CD4-positive, alpha-beta memory T cell (primary cell): ENCODE data around the gene KRT12. TPM values are rescaled to one million over a fixed set of nuclear protein-coding genes. Genes with fewer than 3 reads are reported as not detected.

ENCODE experiments used
- CTCF ChIA-PET: fragments of 350-600 bp; sonication (Branson Sonifier 250); formaldehyde crosslinking; loops from one replicate; lab custom pipeline; 2021; ENCODE audit warnings: inconsistent platforms; ENCODE audit not compliant: partially characterized antibody; lab: Charles Lee
- POLR2A ChIA-PET: fragments of 350-600 bp; sonication (Branson Sonifier 250); formaldehyde crosslinking; loops from one replicate; lab custom pipeline; 2021; ENCODE audit not compliant: partially characterized antibody; lab: Charles Lee
- DNase-seq, 5 donors: peaks; one replicate each; pipeline versions ENCODE4 v3.0.0 to v3.0.0-alpha.2; 2020 to 2022; ENCODE audit warnings: mixed read lengths in 1 of 5
- H3K27ac ChIP-seq: one replicate; pipeline ENCODE4 v1.7.0; 2013; ENCODE audit warnings: low read depth, low read length
- H3K27me3 ChIP-seq: 2 replicates; pipeline ENCODE4 v1.7.0; 2013; ENCODE audit warnings: mild to moderate bottlenecking, low read length, moderate library complexity; ENCODE audit not compliant: insufficient read depth
- H3K36me3 ChIP-seq: 2 replicates; pipeline ENCODE4 v1.7.0; 2013; ENCODE audit warnings: mild to moderate bottlenecking, low read length, moderate library complexity; ENCODE audit not compliant: insufficient read depth
- H3K4me1 ChIP-seq: 2 replicates; pipeline ENCODE4 v1.7.0; 2013; ENCODE audit warnings: mild to moderate bottlenecking, low read length, moderate library complexity; ENCODE audit not compliant: insufficient read depth
- H3K4me3 ChIP-seq, 2 donors: one replicate each; pipeline ENCODE4 v1.7.0; 2013; ENCODE audit warnings: low read length in 2 of 2, mild to moderate bottlenecking in 1 of 2
- H3K9me3 ChIP-seq, 2 donors: one replicate each; pipeline ENCODE4 v1.7.0; 2013; ENCODE audit warnings: low read length in 2 of 2, control low read depth in 1 of 2; ENCODE audit not compliant: control insufficient read depth in 1 of 2
- H3K27ac Mint-ChIP-seq, 7 donors: one replicate each; pipeline ENCODE4 v1.8.0; 2020 to 2021; ENCODE audit warnings: mixed read lengths in 7 of 7, mild to moderate bottlenecking in 6 of 7, inconsistent platforms in 3 of 7, moderate library complexity in 3 of 7
- H3K27me3 Mint-ChIP-seq, 2 donors: one replicate each; pipeline ENCODE4 v1.8.0; 2020 to 2021; ENCODE audit warnings: mixed read lengths in 2 of 2
- H3K36me3 Mint-ChIP-seq, 2 donors: one replicate each; pipeline ENCODE4 v1.8.0; 2020 to 2021; ENCODE audit warnings: mixed read lengths in 2 of 2, inconsistent platforms in 1 of 2, mild to moderate bottlenecking in 1 of 2
- H3K4me1 Mint-ChIP-seq, 4 donors: one replicate each; pipeline ENCODE4 v1.8.0; 2020 to 2021; ENCODE audit warnings: mixed read lengths in 4 of 4, mild to moderate bottlenecking in 1 of 4
- H3K4me3 Mint-ChIP-seq, 8 donors: one replicate each; pipeline ENCODE4 v1.8.0; 2020 to 2021; ENCODE audit warnings: mixed read lengths in 8 of 8, mild to moderate bottlenecking in 7 of 8, moderate library complexity in 6 of 8, inconsistent platforms in 3 of 8
- H3K9me3 Mint-ChIP-seq, 8 donors: one replicate each; pipeline ENCODE4 v1.8.0; 2020 to 2021; ENCODE audit warnings: mixed read lengths in 8 of 8, mild to moderate bottlenecking in 5 of 8, inconsistent platforms in 3 of 8, moderate library complexity in 1 of 8
- intact Hi-C: fragments of 100-400 bp; cut with micrococcal nuclease; formaldehyde crosslinking; loops from one replicate; pipeline ENCODE4 v1.15.1; 2023
- polyA plus RNA-seq, 2 donors: library from polyadenylated mRNA; unstranded; fragments of 300-500 nt; fragmentation: Illumina TruSeq; gene quantifications; one replicate each; pipeline ENCODE4 v1.2.3, GENCODE V29; 2021
- total RNA-seq, 2 experiments: library from RNA; stranded (reverse); gene quantifications; one replicate each; pipeline ENCODE4 v1.2.3, GENCODE V29; 2021

Gene KRT12
- total and polyA plus RNA-seq, 4 experiments from 2014 or later, result not detected

- H3K4me3 Mint-ChIP-seq, result peak within 1 kb of the TSS in 1 of 8 donors; percentile 15
- ChIA-PET POLR2A (no interaction called here), CTCF (interaction anchor here (1.3 to 1.6 kb wide), 2 partner anchors 19 to 841 kb away, joined by 4 to 6 read pairs; no protein-coding TSS in a partner anchor)
- no peak within 1 kb of the TSS for H3K27ac ChIP-seq
- peaks cover 15 to 40% of the 10 kb centered on the region in 2 donors for H3K36me3 Mint-ChIP-seq
- H3K4me3 ChIP-seq, result no peak within 1 kb of the TSS
- H3K4me1 ChIP-seq, result peaks cover 22% of the 10 kb centered on the region
- H3K9me3 ChIP-seq, result no peaks in the 10 kb centered on the region
- H3K27me3 ChIP-seq, result no peaks in the 10 kb centered on the region
- H3K9me3 Mint-ChIP-seq, result no peaks in the 10 kb centered on the region
- no peak for DNase-seq
- peaks cover 5 to 25% (median 15%) of the 10 kb centered on the region in 4 donors for H3K4me1 Mint-ChIP-seq
- H3K27ac Mint-ChIP-seq, result peak within 1 kb of the TSS in 1 of 7 donors; percentile 75
- intact Hi-C loops, result no loop called here
- peaks cover 3% of the 10 kb centered on the region for H3K36me3 ChIP-seq
- H3K27me3 Mint-ChIP-seq, result peaks cover 8 to 11% of the 10 kb centered on the region in 2 donors
These were observed 44.8 kb downstream of the KRT12 start, which contains the start of gene KRT10 for GRCh38 chr17:40822132-40822812. TSS of gene KRT10 (minus strand) at chr17:40822614. CDS start at chr17:40822585, 29 bp downstream.

DNA sequence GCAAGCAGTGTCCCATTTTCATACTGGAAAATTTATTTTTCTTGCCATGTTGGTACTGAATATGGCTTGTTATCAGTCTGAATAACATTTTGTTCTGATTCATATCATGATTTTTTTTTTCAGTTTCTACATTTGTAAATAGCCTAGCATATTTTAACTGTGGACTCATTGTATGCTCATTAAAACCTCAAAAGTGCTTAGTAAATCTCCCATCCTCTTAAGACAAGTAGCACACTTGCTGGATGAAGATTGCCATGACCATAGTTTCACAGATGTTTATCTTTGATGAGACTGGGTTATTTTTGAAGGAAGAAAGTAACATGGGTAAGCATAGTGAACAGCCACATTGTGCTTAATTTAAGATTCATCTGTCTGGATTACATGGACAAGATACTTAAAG lies 45.5 kb downstream of the KRT12 start:
- Histone ChIP-seq H3K36me3 (peaks cover 8% of the 10 kb centered on the region), H3K27ac (no peak overlapping the region), H3K27me3 (no peaks in the 10 kb centered on the region), H3K4me1 (peaks cover 22% of the 10 kb centered on the region), H3K4me3 (no peak overlapping the region), H3K9me3 (no peaks in the 10 kb centered on the region)
- Mint-ChIP-seq H3K4me3 (no peak overlapping the region), H3K27ac (no peak overlapping the region), H3K27me3 (peaks cover 7 to 10% of the 10 kb centered on the region in 2 donors), H3K4me1 (peaks cover 5 to 31% (median 15%) of the 10 kb centered on the region in 4 donors), H3K36me3 (peaks cover 20 to 45% of the 10 kb centered on the region in 2 donors), H3K9me3 (peaks cover 0 to 2% (median 0%) of the 10 kb centered on the region in 8 donors)
- intact Hi-C loops, result no loop called here
- ChIA-PET POLR2A (no interaction called here), CTCF (interaction anchor here (1.3 to 1.6 kb wide), 2 partner anchors 18 to 842 kb away, joined by 4 to 6 read pairs; no protein-coding TSS in a partner anchor)
- DNase-seq, result no peak

DNA sequence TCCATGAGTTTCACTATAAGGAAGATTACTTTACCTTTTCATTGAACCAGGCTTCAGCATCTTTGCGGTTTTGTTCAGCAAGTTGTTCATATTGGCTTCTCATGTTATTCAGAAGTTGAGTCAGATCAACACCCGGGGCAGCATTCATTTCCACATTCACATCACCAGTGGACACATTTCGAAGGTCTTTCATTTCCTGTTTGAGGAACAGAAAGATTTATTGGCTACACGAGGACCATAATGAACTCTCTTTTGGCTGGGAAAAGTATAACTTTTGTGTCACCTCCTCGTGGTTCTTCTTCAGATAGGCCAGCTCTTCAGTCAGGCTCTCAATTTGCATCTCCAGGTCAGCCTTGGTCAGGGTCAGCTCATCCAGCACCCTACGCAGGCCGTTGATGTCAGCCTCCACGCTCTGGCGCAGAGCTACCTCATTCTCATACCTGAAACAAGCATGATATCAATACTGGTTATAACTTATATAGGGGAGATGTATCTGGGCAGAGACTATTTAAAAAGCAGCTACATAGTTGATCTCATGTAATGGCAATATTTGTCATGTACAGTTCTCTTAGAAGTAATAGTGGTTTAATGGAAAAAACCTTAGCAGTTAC lies 46.7 kb downstream of the KRT12 start:
- peaks cover 0 to 3% (median 0%) of the 10 kb centered on the region in 8 donors for H3K9me3 Mint-ChIP-seq
- peaks cover 20 to 41% of the 10 kb centered on the region in 2 donors for H3K36me3 Mint-ChIP-seq
- H3K27ac ChIP-seq, result no peak overlapping the region
- no peaks in the 10 kb centered on the region for H3K27me3 ChIP-seq
- H3K4me3 Mint-ChIP-seq, result peak overlapping the region in 7 of 8 donors; percentile 8 to 84 (median 56)
- ChIA-PET CTCF (interaction anchor here (0.9 to 1.2 kb wide), 2 partner anchors 828 to 845 kb away, joined by 5 read pairs; no protein-coding TSS in a partner anchor), POLR2A (interaction anchor here (1.6 to 2.8 kb wide), 2 partner anchors 858 to 869 kb away, joined by 4 to 44 read pairs; partner anchors contain the start of gene EIF1)
- H3K27ac Mint-ChIP-seq, result peak overlapping the region in 3 of 7 donors; percentile 30 to 86 (median 72)
- no peak overlapping the region for H3K4me3 ChIP-seq
- H3K4me1 ChIP-seq, result peaks cover 22% of the 10 kb centered on the region
- DNase-seq, result no peak
- no peaks in the 10 kb centered on the region for H3K9me3 ChIP-seq
- H3K4me1 Mint-ChIP-seq, result peaks cover 5 to 31% (median 15%) of the 10 kb centered on the region in 4 donors
- intact Hi-C loops, result no loop called here
- peaks cover 2% of the 10 kb centered on the region in 2 donors for H3K27me3 Mint-ChIP-seq
- peaks cover 8% of the 10 kb centered on the region for H3K36me3 ChIP-seq

GRCh38 chr17:40819528-40820125 lies 47.4 kb downstream of the KRT12 start:
- H3K36me3 Mint-ChIP-seq, result peaks cover 20 to 37% of the 10 kb centered on the region in 2 donors
- intact Hi-C loops, result loop anchor here (5.0 kb wide), 1 partner anchor 1198 kb away; the partner anchor contains the start of gene DNAJC7
- H3K27ac Mint-ChIP-seq, result peak overlapping the region; percentile 66 to 86 (median 79)
- H3K9me3 ChIP-seq, result no peaks in the 10 kb centered on the region
- H3K9me3 Mint-ChIP-seq, result peaks cover 0 to 3% (median 0%) of the 10 kb centered on the region in 8 donors
- H3K27me3 ChIP-seq, result no peaks in the 10 kb centered on the region
- no peak for DNase-seq
- ChIA-PET POLR2A (interaction anchor here (0.8 to 2.8 kb wide), 9 partner anchors 37 to 1620 kb away, joined by 3 to 44 read pairs (median 4); partner anchors contain the start of genes EIF1, PSMD3 and RPL19), CTCF (interaction anchor here (0.8 to 1.5 kb wide), 5 partner anchors 37 to 870 kb away, joined by 3 to 7 read pairs (median 5); partner anchors contain the start of gene EIF1)
- H3K27ac ChIP-seq, result peak overlapping the region; percentile 62
- H3K4me1 Mint-ChIP-seq, result peaks cover 5 to 31% (median 15%) of the 10 kb centered on the region in 4 donors
- H3K27me3 Mint-ChIP-seq, result peaks cover 2 to 5% of the 10 kb centered on the region in 2 donors
- H3K4me3 ChIP-seq, result peak overlapping the region; percentile 65 to 83
- H3K4me1 ChIP-seq, result peaks cover 22% of the 10 kb centered on the region
- peaks cover 8% of the 10 kb centered on the region for H3K36me3 ChIP-seq
- peak overlapping the region; percentile 73 to 89 (median 80) for H3K4me3 Mint-ChIP-seq

GRCh38 chr17:40818733-40819527 lies 48.1 kb downstream of the KRT12 start:
- H3K27me3 ChIP-seq, result no peaks in the 10 kb centered on the region
- Mint-ChIP-seq H3K4me1 (peaks cover 5 to 31% (median 15%) of the 10 kb centered on the region in 4 donors), H3K4me3 (peak overlapping the region; percentile 84 to 97 (median 94)), H3K9me3 (peaks cover 0 to 3% (median under 1%) of the 10 kb centered on the region in 8 donors), H3K36me3 (peaks cover 20 to 31% of the 10 kb centered on the region in 2 donors), H3K27me3 (peaks cover 6 to 12% of the 10 kb centered on the region in 2 donors), H3K27ac (peak overlapping the region; percentile 86 to 97 (median 94))
- H3K27ac ChIP-seq, result peak overlapping the region; percentile 62
- intact Hi-C loops, result loop anchor here (1.0 to 5.0 kb wide), 3 partner anchors 847 to 1198 kb away; partner anchors contain the start of genes DNAJC7 and EIF1
- H3K9me3 ChIP-seq, result no peaks in the 10 kb centered on the region
- peaks cover 8% of the 10 kb centered on the region for H3K36me3 ChIP-seq
- H3K4me1 ChIP-seq, result peaks cover 22% of the 10 kb centered on the region
- DNase-seq, result peak; percentile 82 to 87 (median 84)
- ChIA-PET CTCF (interaction anchor here (0.6 to 1.5 kb wide), 11 partner anchors 14 to 1455 kb away, joined by 3 to 7 read pairs (median 3); partner anchors contain the start of gene EIF1), POLR2A (interaction anchor here (0.7 to 2.8 kb wide), 18 partner anchors 10 to 1619 kb away, joined by 3 to 44 read pairs (median 4); partner anchors contain the start of genes DNAJC7, EIF1, PSMD3 and RPL19)
- H3K4me3 ChIP-seq, result peak overlapping the region; percentile 65 to 83

DNA sequence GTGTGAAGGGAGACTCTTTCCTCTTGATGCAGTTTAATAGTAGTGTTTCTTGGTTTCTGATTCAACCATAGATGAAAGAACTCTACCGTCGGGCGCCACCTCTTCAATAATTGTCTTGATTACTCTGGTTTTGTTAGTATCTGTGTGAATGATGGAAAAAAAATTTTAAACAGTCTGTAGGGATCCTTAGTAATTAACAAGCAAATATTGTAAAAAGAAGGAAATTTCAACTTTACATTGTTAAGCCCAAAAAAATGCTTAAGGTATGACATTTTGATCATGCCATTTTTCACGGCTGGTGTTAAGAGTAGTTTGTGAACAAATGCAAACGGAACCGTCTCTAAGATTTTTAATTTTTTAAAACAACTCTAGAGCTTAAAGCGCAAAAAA lies 48.7 kb downstream of the KRT12 start:
- Mint-ChIP-seq H3K36me3 (peaks cover 20 to 31% of the 10 kb centered on the region in 2 donors), H3K4me3 (peak overlapping the region; percentile 84 to 97 (median 94)), H3K4me1 (peaks cover 5 to 31% (median 15%) of the 10 kb centered on the region in 4 donors), H3K27me3 (peaks cover 6 to 17% of the 10 kb centered on the region in 2 donors), H3K9me3 (peaks cover 0 to 3% (median under 1%) of the 10 kb centered on the region in 8 donors), H3K27ac (peak overlapping the region; percentile 86 to 97 (median 94))
- H3K36me3 ChIP-seq, result peaks cover 8% of the 10 kb centered on the region
- intact Hi-C loops, result loop anchor here (1.0 to 5.0 kb wide), 3 partner anchors 848 to 1199 kb away; partner anchors contain the start of genes DNAJC7 and EIF1
- CTCF ChIA-PET, result interaction anchor here (0.6 to 1.5 kb wide), 10 partner anchors 14 to 1456 kb away, joined by 3 to 7 read pairs (median 4); no protein-coding TSS in a partner anchor
- H3K27me3 ChIP-seq, result no peaks in the 10 kb centered on the region
- H3K4me3 ChIP-seq, result peak overlapping the region; percentile 55 to 65
- peak overlapping the region; percentile 62 for H3K27ac ChIP-seq
- peaks cover 22% of the 10 kb centered on the region for H3K4me1 ChIP-seq
- DNase-seq, result peak in 1 of 5 donors; percentile 5
- no peaks in the 10 kb centered on the region for H3K9me3 ChIP-seq
- POLR2A ChIA-PET, result interaction anchor here (0.8 to 2.8 kb wide), 16 partner anchors 9 to 1199 kb away, joined by 3 to 44 read pairs (median 4); partner anchors contain the start of genes DNAJC7, EIF1, PSMD3 and SMARCE1
